NK-92 (cell line): ENCODE data around the gene GCDH.
A peak's percentile ranks its signal among the peaks of the same experiment; 100 is the strongest.
"Not testable (repeated sequence)": the region's sequence is repeated elsewhere in the genome, so short reads cannot be mapped to it uniquely, and the experiment has no call there.

Source experiments
- DNase-seq: peaks from one replicate; lab custom pipeline; 2025; ENCODE audit not compliant: unreplicated experiment; lab: John Stamatoyannopoulos, UW

The GCDH gene

GRCh38 chr19:12899891-12900518 lies 9.0 kb downstream of the GCDH start:
- DNase-seq, result no peak

DNA sequence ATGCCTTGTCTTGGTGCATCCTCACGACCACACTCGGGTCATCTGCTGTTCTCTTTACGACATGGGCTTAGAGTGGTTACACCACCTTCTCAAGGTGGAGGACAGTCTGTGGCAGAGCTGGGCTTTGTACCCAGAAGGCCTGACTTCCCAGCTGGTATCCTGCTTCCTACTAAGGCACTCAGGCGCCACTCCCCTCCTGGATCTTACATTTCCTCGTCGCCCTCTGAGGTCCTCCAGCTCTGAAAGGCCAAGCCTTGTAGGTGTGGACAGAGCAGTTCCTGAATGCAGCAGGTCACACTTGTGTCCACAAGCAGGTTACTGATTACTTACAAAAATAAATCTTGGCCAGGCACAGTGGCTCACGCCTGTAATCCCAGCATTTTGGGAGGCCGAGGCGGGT lies 16.2 kb downstream of the GCDH start:
- no peak for DNase-seq

- DNase-seq, result no peak
Observed at GRCh38 chr19:12912571-12912970, 21.6 kb downstream of the GCDH start.

DNA sequence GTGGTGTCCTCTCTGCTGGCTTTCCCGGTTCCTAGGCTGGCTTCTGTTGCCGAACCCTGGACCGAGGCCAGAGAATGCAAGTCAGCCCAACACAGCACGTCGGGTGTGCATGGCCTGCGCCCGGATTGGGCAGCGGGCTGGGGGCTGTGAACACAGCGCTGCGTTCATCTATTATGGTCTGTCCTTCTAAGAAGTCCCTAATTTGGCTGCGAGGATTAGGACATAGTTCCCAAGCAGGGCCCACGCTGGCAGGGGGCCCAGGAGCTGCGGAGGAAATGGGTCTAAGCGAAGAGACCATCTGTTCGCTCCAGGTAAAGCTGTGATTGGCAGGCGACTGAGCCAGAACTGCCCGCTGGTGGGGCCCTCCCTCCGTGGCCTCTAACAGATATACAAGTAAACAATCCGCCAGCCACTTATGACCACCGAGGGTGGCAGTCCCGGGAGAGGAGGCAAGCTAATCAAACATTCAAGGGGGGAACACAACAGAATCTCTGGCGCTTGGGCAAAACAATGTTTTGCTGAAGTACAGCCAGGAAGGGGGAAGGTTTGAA lies 22.1 kb downstream of the GCDH start:
- DNase-seq, result no peak

GRCh38 chr19:12913851-12914690 lies 23.1 kb downstream of the GCDH start:
- no peak for DNase-seq

DNA sequence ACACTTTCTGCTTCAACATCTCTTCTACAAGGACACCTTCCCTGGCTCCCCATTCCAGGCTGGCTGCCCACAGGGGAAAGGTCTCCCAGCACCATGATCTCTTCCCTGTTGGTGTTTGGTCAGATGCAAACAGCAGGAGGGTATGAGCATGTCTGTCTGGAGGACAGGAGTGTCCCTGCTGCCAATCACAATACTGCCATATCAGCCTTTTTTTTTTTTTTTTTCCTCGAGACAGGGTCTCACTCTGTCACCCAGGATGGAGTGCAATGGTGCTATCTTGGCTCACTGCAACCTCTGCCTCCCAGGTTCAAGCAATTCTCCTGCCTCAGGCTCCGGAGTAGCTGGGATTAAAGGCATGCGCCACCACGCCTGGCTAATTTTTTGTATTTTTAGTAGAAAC lies 24.9 kb downstream of the GCDH start:
- not testable (repeated sequence) for DNase-seq

GRCh38 chr19:12918253-12918652 lies 27.3 kb downstream of the GCDH start:
- no peak for DNase-seq

GRCh38 chr19:12921047-12921446 lies 30.1 kb downstream of the GCDH start:
- no peak for DNase-seq

GRCh38 chr19:12922959-12923358 lies 32.0 kb downstream of the GCDH start:
- no peak for DNase-seq

DNA sequence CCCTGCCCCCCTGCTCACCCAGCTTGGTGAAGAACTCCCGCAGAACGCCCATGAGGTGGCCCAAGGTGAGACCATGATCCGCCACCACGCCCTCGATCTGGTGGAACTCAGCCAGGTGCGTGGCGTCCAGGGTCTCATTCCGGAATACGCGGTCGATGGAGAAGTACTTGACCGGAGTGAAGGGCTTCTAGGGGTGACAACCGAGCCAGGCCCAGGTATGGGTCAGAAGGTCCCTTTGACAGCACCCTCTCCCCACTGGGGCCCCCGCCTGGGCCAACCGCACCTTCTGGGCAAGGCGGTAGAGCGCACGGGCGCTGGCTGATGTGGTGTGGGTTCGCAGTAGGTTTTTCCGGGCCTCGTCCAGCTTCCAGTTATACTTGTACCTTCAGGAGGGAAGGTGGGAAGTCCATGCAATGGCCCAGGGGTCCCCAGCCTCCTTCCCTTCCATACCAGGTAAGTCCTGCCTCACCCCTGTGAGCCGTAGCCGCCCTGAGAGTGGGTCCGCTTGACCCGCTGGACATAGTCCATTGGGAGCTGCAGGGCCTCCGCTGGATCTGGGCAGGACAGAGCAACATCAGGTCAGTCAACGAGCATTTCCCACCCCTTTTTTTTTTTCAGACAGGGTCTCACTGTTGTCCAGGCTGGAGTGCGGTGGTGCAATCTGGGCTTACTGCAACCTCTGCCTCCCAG lies 33.8 kb downstream of the GCDH start:
- no peak for DNase-seq

- DNase-seq, result no peak
Observed at GRCh38 chr19:12930002-12930645, 39.2 kb downstream of the GCDH start.

GRCh38 chr19:12932392-12933286 lies 41.7 kb downstream of the GCDH start:
- DNase-seq, result no peak

- DNase-seq, result no peak
Observed at GRCh38 chr19:12933287-12934072, 42.5 kb downstream of the GCDH start, which contains the start of gene FARSA. TSS of gene FARSA (minus strand) at chr19:12933711. CDS start at chr19:12933696, 15 bp downstream.

GRCh38 chr19:12935071-12935470 lies 44.1 kb downstream of the GCDH start:
- no peak for DNase-seq

- DNase-seq, result no peak
Observed at GRCh38 chr19:12936582-12936981, 45.6 kb downstream of the GCDH start.

DNA sequence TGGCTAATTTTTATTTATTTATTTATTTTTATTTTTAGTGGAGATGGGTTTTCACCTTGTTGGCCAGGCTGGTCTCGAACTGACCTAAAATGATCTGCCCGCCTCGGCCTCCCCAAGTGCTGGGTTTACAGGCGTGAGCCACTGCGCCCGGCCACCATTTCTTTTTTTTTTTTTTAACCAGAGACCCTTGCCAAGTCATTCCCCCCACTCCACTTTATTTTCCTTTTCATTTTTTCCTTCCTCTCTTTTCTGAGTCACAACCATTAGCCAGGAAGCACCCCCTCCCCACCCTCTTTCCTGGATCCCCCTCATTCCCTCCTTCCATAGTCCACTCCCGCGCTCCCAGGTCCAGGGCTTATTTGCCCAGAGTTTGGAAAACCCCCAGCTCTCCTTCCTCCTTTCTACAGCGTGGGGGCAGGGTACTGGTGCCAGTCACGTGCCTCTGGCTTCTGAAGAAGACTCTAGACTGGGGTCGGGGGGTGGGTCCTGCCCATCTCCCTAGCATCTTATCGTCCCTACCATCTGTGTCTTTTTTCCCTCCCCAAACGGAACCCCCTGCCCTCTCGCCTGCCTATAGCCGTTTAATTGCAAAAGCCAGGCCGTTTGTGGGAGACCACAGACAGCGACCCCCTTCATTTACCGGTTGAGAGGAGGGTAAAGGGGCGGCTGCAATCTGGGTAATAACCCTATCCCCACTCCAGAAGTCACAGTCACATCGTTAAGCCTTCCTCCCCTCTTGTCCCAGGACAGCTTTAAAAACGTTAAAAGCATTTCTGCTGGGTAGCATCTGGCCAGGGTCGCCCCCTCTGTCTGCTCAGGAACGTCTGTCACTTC lies 46.4 kb downstream of the GCDH start:
- DNase-seq, result no peak

DNA sequence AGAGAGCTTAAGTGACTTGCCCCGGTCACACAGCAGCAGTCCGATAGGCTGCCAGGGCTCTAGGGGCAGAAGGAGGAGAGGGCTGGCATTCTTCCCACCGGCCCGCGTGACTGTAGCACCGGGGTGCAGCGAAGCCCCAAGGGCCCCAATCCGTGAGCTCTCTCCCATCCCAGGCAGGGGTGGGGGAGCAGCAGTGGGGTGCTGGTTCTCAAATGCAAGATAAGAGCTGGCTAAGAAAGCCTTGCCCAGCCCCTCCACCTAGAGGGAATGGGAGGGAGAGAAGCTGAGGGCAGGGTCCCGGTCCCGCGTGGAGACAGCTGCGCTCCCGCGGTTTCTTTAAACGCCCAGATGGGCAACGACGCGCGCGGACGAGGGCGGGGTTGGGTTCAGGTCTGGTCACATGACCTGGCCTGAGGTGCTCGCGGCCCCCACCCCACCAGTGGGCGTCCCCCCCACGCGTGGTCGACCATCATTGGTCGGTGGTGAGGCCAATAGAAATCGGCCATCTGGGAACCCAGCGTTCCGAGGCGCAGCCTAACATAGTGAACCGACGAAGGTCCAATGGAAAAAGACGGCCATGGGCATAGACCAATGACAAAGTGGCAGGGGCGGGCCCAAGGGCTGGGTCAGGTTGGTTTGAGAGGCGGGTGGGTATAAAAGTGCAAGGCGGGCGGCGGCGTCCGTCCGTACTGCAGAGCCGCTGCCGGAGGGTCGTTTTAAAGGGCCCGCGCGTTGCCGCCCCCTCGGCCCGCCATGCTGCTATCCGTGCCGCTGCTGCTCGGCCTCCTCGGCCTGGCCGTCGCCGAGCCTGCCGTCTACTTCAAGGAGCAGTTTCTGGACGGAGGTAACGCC lies 47.2 kb downstream of the GCDH start, which contains the start of gene CALR:
Gene CALR (plus strand): TSS at position 683 of the 852 bp plus-strand sequence. CDS start 71 bp downstream, at position 754.
- DNase-seq, result peak; percentile 88
